HepG2 (cell line): ENCODE data around the gene PA2G4. TPM values are rescaled to one million over a fixed set of nuclear protein-coding genes. Genes with fewer than 3 reads are reported as not detected.

ENCODE experiments used
- DR1 ChIP-seq: sonication (generic); formaldehyde crosslinking; IDR thresholded peaks from 2 replicates; pipeline ENCODE4 v1.8.0; 2021; ENCODE audit warnings: mild to moderate bottlenecking, missing genetic modification reagents, inconsistent platforms
- HNF1A ChIP-seq, 2 experiments: sonication (generic) in 1 of 2; formaldehyde crosslinking in 1 of 2; IDR thresholded peaks; 2 replicates each; pipeline versions ENCODE4 v1.4.0 to v1.6.1; 2016 to 2020; ENCODE audit warnings: borderline replicate concordance in 1 of 2, low read depth in 1 of 2, mild to moderate bottlenecking in 1 of 2, missing genetic modification reagents in 1 of 2
- HNF4A ChIP-seq: sonication (generic); formaldehyde crosslinking; IDR thresholded peaks from 2 replicates; pipeline ENCODE4 v1.4.0; 2020; ENCODE audit warnings: missing genetic modification reagents
- MEIS1 ChIP-seq: sonication (generic); formaldehyde crosslinking; IDR thresholded peaks from 2 replicates; pipeline ENCODE4 v1.9.0; 2021; ENCODE audit warnings: mild to moderate bottlenecking, missing genetic modification reagents, moderate library complexity, borderline replicate concordance
- PHF20 ChIP-seq: sonication (generic); formaldehyde crosslinking; IDR thresholded peaks from 2 replicates; pipeline ENCODE4 v1.5.0; 2020; ENCODE audit warnings: mild to moderate bottlenecking, missing genetic modification reagents
- PHF21A ChIP-seq: sonication (generic); formaldehyde crosslinking; IDR thresholded peaks from 2 replicates; pipeline ENCODE4 v1.5.0; 2020; ENCODE audit warnings: mild to moderate bottlenecking, missing genetic modification reagents
- POGZ ChIP-seq: sonication (generic); formaldehyde crosslinking; IDR thresholded peaks from 2 replicates; pipeline ENCODE4 v1.4.0; 2020; ENCODE audit warnings: mild to moderate bottlenecking, missing genetic modification reagents
- SIN3A ChIP-seq: IDR thresholded peaks from 2 replicates; pipeline ENCODE4 v1.6.1; 2011; ENCODE audit warnings: low read depth, mild to moderate bottlenecking, control low read depth, low read length, borderline replicate concordance
- SP4 ChIP-seq: sonication (generic); formaldehyde crosslinking; IDR thresholded peaks from 2 replicates; pipeline ENCODE4 v1.8.1; 2023; ENCODE audit warnings: mild to moderate bottlenecking, missing genetic modification reagents
- SRF ChIP-seq: IDR thresholded peaks from 2 replicates; pipeline ENCODE4 v1.6.1; 2011; ENCODE audit warnings: mild to moderate bottlenecking, low read depth, low read length, moderate library complexity
- ZBTB26 ChIP-seq: IDR thresholded peaks from 2 replicates; pipeline ENCODE4 v1.6.1; 2016; ENCODE audit warnings: missing compliant biosample characterization, missing genetic modification reagents, borderline replicate concordance
- ZFP36 ChIP-seq: fragments of 150-350 bp; IDR thresholded peaks from 2 replicates; pipeline ENCODE4 v1.6.1; 2018; ENCODE audit warnings: borderline replicate concordance, low read length, low read depth; ENCODE audit not compliant: partially characterized antibody
- ZNF263 ChIP-seq: sonication (generic); formaldehyde crosslinking; IDR thresholded peaks from 2 replicates; pipeline ENCODE4 v1.4.0; 2020; ENCODE audit warnings: missing genetic modification reagents
- ZNF276 ChIP-seq: sonication (generic); formaldehyde crosslinking; IDR thresholded peaks from 2 replicates; pipeline ENCODE4 v1.4.0; 2020; ENCODE audit warnings: mild to moderate bottlenecking, low read depth, missing genetic modification reagents
- ZNF282 ChIP-seq: fragments of 450-650 bp; IDR thresholded peaks from 2 replicates; pipeline ENCODE4 v1.6.1; 2018; ENCODE audit not compliant: partially characterized antibody
- ZNF34 ChIP-seq: sonication (generic); formaldehyde crosslinking; IDR thresholded peaks from 2 replicates; pipeline ENCODE4 v1.4.0; 2020; ENCODE audit warnings: mild to moderate bottlenecking, missing genetic modification reagents, borderline replicate concordance
- ZNF512 ChIP-seq: sonication (generic); formaldehyde crosslinking; IDR thresholded peaks from 2 replicates; pipeline ENCODE4 v1.4.0; 2020; ENCODE audit warnings: mild to moderate bottlenecking, missing genetic modification reagents
- ZNF660 ChIP-seq: sonication (generic); formaldehyde crosslinking; IDR thresholded peaks from 2 replicates; pipeline ENCODE4 v1.5.1; 2020; ENCODE audit warnings: mild to moderate bottlenecking, low read depth, missing genetic modification reagents, borderline replicate concordance
- ZNF703 ChIP-seq: sonication (generic); formaldehyde crosslinking; IDR thresholded peaks from 2 replicates; pipeline ENCODE4 v1.5.1; 2020; ENCODE audit warnings: missing genetic modification reagents, mild to moderate bottlenecking, moderate library complexity, borderline replicate concordance
- polyA plus RNA-seq, 8 experiments: library from polyadenylated mRNA; depleted of rRNA in 3 of 8; stranded (reverse) in 7 of 8; unstranded in 1 of 8; fragments of >200 nt; fragmentation: Illumina TruSeq in 4 of 8; extraction: Trizol in 4 of 8; gene quantifications; 2 replicates each; pipeline versions ENCODE4 v1.2.1 to v1.2.3, GENCODE V29; 2011 to 2016; ENCODE audit warnings: low read depth in 4 of 8, missing spikeins in 1 of 8, mixed read lengths in 1 of 8; ENCODE audit not compliant: insufficient read depth in 1 of 8
- total RNA-seq, 5 experiments: library from RNA; depleted of rRNA; stranded (reverse); fragments of >200 nt; fragmentation: Illumina TruSeq; extraction: Trizol; gene quantifications; 2 replicates each; pipeline ENCODE4 v1.2.3, GENCODE V29; 2016; ENCODE audit warnings: low read depth in 1 of 5

PA2G4 gene
- total and polyA plus RNA-seq, 2 of the 13 experiments (the other 11 are each of a cell fraction or from before 2014, with no cell fraction given), result 147 to 240 TPM

- TF ChIP-seq MEIS1 (no peak; the same call in none of the 2 replicates), ZNF263 (0 out of 2 replicates have a peak, but pooled peaks have one; percentile 18), ZNF276 (CRISPR knock-in tag) (peak; percentile 62; the same call in 1 of the 2 replicates), PHF21A (CRISPR knock-in tag) (no peak; the same call in 1 of the 2 replicates), PHF20 (CRISPR knock-in tag) (peak; percentile 78), POGZ (CRISPR knock-in tag) (peak; percentile 50; the same call in 1 of the 2 replicates), HNF1A (IDR thresholded peaks at IDR 0.05; ENCODE audit: low read depth) (no peak), HNF1A (CRISPR knock-in tag; IDR thresholded peaks at IDR 0.05; ENCODE audit: borderline replicate concordance) (peak; percentile 74; the same call in 1 of the 2 replicates), ZBTB26 (CRISPR knock-in tag) (peak; percentile 76; the same call in 1 of the 2 replicates), ZNF703 (CRISPR knock-in tag) (no peak), ZNF34 (peak; percentile 93; the same call in 1 of the 2 replicates), ZNF282 (no peak), ZFP36 (no peak), SP4 (peak; percentile 54; the same call in 1 of the 2 replicates), SIN3A (peak; percentile 86), SRF (peak; percentile 39; the same call in 1 of the 2 replicates), HNF4A (peak; percentile 57), ZNF660 (no peak), ZNF512 (peak; percentile 85), DR1 (peak; percentile 98)
These were observed 12.1 kb downstream of the PA2G4 start, which contains the start of gene RPL41 (continued) for GRCh38 chr12:56116267-56117081.
